Cardiac septum (tissue), 1 donor: Measurements from ENCODE around the gene GSDME. TPM values are rescaled to one million over a fixed set of nuclear protein-coding genes. Genes with fewer than 3 reads are reported as not detected.
"Not testable (repeated sequence)": the region's sequence is repeated elsewhere in the genome, so short reads cannot be mapped to it uniquely, and the experiment has no call there.

Experiments used
- DNase-seq: peaks from one replicate; pipeline ENCODE4 v3.0.0-alpha.2; 2020; ENCODE audit warnings: low spot score
- intact Hi-C: fragments of 100-400 bp; cut with DNase I; formaldehyde crosslinking; loops from one replicate; pipeline ENCODE4 v1.14.0; 2022
- total RNA-seq: library from RNA; stranded (reverse); fragmentation: NEBNext Ultra II Directional; extraction: Animal tissue kit (Norgen Biotek cat#: 25700); gene quantifications from one replicate; pipeline ENCODE4 v1.2.1, GENCODE V29; 2021
- donor health status: DM: no; HTN: no; CAD: no.

The GSDME gene
- total RNA-seq, 1 donor from 2014 or later = 7.5 TPM

GRCh38 chr7:24750441-24751055 is 6.7 kb downstream of the GSDME start:
- intact Hi-C loops = no loop called here
- DNase-seq = no peak

DNA sequence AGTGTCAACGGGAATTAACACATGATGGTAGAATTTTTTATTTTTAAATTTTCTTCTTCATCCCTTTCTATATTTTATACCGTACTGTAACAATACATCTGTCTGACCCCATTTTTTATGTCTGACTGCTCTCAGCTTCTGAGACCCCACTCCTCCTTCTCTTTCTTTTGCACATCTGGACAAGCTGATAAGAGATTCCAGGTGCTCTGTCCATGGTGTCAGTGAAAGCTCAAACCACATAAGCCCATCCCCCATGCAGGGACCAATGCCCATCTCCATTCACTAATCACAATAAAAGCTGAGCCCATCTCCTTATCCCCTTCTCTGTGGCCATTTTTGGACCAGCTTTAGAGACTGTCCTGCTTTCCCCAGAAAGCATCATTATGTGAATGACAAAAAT is 8.7 kb downstream of the GSDME start:
- no peak for DNase-seq
- intact Hi-C loops = no loop called here

DNA sequence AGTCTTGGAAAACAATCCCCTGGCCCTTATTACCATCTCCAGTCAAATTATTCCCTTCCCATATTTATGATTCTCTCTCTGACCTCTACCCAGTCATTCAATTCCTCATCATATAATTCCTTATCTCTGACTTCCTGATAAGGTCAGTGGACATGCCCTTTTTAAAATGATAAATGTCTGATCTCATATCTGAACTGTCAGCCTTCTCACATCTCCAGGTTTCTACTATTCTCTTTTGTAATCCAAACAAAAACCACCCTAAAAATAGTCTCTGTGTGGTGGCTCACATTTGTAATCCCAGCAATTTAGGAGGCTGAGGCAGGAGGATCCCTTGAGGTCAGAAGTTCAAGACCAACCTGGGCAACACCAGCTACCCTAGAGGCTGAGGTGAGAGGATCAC is 11.9 kb downstream of the GSDME start:
- no peak for DNase-seq
- intact Hi-C loops = no loop called here

- DNase-seq = no peak
- intact Hi-C loops = no loop called here
Measured at GRCh38 chr7:24743471-24743870, 13.8 kb downstream of the GSDME start.

DNA sequence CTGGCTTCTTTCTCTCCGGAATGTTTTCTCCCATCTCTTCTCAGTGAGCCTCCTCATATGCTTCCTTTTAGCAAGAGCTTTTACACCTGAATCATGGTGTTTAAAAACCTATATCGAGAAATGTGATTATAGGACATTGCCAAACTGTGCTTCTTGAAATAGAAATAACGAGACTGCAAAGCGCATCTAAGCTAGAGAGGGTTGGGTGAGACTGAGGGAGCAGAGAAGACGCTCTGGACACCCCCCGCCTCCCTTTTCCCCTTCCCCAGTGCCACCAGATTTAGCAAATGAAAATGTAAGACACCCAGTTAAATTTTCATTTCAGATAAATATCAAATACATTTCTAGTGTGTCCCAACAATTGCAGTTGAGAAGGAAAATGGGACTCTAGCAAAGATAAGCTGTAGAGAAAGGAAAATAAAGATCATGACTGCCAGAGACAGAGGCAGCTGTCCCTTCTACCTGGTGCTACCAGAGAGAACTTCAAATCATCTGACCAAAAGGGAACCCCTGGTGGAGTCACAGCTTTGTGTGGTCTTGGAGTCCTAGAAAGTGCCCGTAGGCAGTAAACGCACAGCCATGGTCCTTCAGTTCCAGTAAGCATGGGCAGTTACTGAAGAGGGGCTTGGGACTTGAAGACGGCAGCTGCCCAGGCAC is 14.6 kb downstream of the GSDME start:
- intact Hi-C loops = no loop called here
- DNase-seq = no peak

DNA sequence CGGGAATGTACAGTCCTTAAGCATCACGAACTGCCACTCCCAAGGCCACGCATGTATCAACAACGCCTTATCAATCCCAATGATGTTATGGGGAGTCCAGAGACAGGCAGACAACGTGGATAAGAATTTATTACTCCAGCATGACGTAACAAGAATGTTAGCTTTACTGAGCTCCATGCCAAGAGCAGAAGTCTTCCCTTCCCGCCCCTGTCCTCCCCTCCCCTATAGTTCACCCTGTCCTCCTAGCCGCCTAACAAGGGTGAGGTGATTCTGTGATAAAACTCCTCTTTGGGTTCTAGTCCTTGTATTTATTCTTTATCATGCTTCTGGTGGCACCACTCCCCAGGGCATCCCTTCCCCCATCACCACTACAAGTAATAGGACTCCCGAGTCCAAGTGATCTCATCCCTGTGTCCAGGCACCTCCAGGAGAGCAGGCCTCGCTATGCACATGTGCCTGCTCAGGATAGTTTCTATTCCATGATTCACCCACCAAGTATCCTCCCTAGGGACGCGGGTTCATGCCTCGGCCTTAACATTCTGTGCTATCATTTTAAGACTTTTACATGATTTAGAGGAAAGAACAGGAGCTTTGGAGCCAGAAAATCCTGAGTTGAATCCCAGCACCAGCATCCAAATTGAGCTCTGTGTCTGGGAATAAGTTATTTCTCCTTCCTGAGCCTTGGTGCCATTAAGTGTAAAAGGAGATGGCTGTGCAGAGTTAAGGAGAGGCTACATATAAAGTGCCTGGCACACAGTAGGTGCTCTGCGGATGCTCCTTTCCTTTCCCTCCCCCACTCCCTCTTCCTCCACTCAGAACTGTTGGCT is 15.4 kb downstream of the GSDME start:
- no peak for DNase-seq
- intact Hi-C loops = no loop called here

DNA sequence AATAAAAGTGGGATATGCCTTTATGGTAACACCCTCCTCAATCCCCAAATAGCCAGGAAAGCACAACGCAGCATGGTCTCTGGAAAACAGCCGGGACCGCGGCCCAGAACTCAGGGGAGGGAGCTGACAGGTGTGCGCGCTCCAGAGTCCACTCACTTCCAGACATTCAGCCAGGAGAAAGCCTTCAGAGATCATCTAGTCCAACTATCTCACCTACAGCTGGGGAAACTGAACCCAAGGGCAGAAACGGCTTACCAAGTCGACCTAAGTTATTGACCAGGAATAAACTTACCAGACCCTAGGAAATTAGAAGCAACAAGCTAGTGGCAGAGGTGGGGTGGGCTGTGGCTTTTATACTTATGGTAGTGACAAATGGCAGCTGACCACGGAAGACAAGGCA is 16.4 kb downstream of the GSDME start:
- intact Hi-C loops = no loop called here
- DNase-seq = no peak

DNA sequence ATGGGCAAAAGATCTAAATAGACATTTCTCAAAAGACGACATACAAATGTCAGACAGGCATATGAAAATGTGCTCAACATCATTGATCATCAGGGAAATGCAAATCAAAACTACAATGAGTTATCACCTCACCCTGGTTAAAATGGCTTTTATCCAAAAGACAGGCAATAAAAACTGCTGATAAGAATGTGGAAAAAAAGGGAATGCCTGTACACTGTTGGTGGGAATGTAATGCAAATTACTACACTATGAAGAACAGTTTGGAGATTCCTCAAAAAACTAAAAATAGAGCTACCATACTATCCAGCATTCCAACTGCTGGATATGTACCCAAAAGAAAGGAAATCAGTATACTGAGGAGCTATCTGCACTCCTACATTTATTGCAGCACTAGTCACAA is 18.0 kb downstream of the GSDME start:
- no peak for DNase-seq
- intact Hi-C loops = no loop called here

DNA sequence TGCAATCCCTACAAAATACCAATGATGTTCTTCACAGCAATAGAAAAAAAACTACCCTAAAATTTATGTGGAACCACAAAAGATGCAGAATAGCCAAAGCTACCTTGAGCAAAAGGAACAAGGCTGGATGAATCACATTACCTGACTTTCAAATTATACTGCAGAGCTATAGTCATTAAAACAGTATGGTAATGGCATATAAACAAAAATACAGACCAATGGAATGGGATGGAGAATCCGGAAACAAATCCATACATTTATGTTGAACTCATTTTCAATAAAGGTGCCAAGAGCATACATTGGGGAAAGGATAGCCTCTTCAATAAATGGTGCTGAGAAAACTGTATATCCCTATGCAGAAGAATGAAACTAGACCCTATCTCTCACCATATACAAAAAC is 18.7 kb downstream of the GSDME start:
- no peak for DNase-seq
- intact Hi-C loops = no loop called here

DNA sequence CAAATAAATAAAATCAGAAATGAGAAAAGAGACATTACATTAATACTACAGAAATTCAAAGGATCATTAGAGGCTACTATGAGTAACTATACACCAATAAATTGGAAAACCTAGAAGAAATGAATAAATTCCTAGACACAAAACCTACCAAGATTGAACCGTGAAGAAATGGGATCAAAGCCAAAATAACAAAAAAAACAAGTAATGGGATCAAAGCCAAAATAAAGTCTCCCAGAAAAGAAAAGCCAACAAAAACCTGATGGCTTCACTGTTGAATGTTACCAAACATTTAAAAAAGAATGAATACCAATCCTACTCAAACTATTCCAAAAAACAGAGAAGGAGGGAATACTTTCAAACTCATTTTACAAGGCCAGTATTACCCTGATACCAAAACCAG is 20.0 kb downstream of the GSDME start:
- no peak for DNase-seq
- intact Hi-C loops = no loop called here

- DNase-seq, intact Hi-C loops: not testable (repeated sequence)
Measured at GRCh38 chr7:24735594-24735993, 21.7 kb downstream of the GSDME start.

DNA sequence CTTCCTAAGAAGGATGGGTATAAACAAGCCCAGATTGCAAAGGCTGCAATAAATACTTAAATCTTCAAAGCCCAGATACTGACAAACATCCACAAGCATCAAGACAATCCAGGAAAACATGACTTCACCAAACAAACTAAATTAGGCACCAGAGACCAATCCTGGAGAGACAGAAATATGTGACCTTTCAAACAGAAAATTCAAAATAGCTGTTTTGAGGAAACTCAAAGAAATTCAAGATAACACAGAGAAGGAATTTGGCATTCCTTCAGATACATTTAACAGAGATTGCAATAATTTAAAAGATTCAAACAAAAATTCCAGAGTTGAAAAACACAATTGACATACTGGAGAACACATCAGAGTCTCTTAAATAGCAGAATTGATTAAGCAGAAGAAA is 23.0 kb downstream of the GSDME start:
- DNase-seq = no peak
- intact Hi-C loops = no loop called here

DNA sequence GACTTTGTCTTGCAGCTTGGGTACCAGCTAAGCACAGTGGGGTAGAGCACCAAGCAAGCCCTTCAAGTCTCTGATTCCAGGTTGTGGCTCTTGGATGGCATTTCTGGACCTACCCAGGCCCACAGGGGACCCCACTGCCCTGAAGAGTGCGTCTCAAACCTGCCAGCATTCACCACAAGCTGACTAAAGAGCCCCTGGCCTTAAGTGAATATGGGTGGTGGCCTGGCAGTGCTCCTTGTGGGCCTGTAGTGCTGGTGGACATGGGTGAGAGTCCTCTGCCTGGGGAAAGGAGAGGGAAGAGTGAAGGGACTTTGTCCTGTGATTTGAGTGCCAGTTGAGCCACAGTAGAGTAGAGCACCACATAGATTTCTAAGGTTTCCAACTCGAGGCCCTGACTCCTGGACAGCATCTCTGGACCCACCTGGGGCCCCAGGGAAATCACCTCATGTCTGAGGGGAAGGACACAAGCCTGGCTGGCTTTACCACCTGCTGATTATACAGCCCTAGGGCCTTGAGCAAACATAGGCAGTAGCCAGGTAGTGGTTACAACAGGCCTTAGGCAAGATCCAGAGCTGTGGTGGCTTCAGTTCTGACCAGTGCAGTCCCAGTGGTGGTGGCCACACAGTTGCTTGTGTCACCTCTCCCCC is 23.7 kb downstream of the GSDME start:
- no peak for DNase-seq
- intact Hi-C loops = no loop called here

DNA sequence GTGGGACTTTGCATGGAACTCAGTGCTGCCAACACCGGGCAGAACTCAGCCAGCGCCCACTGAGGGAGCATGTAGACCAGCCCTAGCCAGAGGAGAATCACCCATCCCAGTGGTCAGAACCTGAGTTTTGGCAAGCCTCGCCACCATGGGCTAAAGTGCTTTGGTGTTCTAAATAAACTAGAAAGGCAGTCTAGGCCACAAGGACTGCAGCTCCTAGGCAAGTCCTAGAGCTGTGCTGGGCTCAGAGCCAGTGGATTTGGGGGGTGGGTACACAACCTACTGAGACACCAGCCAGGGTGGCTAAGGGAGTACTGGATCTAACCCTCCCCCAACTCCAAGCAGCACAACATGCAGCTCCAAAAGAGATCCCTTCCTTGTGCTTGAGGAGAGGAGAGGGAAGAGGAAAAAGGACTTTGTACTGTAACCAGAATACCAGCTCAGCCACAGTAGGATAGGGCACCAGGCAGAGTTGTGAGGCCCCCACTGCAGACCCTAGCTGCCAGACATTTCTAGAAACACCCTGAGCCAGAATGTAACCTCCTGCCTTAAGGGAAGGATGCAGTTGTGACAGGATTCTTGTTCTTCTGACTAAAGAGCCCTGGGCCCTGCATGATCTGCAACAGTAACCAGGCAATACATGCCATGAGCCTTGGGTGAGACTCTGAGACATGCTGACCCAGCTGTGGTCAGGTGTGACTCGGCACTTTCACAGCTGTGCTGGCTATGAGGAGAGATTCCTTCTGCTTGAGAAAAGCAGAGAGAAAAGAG is 24.4 kb downstream of the GSDME start:
- intact Hi-C loops = no loop called here
- no peak for DNase-seq

- peak; percentile 71 for DNase-seq
- intact Hi-C loops = no loop called here
Measured at GRCh38 chr7:24731313-24731712, 26.0 kb downstream of the GSDME start.

DNA sequence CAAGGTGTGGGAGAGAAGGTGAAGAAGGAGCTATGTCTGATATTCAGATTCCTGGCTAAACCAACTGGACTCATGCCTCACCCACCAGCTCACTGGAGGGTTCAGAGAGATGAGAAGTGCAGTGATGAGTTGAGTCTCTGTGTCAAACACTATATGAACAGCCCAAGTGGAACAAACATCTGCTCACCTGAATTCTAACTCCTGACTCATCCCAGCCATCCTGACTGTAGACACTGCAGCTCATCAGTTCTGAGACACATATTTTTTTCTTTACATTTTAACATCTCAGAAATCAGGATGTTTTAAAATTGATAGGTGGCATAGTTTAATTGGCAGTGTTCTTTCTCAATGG is 27.3 kb downstream of the GSDME start:
- intact Hi-C loops = no loop called here
- DNase-seq = no peak

DNA sequence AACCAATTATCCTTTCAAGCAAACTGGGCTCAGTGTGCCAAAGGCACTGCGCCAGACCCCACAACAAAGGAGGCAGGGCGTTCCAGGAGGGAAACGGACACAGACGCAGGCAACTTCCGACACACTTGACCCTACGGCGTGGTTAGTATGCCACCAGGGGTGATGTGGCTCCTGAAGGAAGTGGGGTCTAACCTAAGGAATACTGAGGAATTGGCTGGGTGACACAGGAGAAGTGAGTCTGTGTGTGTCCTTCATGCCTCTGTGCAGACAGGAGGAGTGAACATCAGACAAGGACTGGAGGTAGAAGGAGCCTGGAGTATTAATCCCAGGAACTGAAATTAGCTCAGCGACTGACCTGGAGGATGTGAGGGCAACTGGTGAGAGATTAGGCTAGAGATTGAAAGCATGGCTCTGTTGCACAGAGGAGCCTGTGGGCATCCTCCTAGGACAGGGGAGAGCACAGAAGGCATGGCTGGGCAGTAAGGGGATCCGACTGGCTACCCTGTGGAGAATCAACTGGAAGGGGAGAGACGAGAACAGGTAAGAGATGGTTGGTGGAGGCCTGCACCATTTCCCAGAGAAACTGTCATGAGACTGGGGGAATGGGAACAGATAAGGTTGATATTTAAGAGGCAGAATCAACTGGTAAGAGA is 27.8 kb downstream of the GSDME start:
- DNase-seq = peak; percentile 50
- intact Hi-C loops = no loop called here

GRCh38 chr7:24728503-24729364 is 28.5 kb downstream of the GSDME start:
- intact Hi-C loops = no loop called here
- peak; percentile 62 for DNase-seq
